ENCODE results near the gene ATG9A. TPM values are rescaled to one million over a fixed set of nuclear protein-coding genes. Genes with fewer than 3 reads are reported as not detected.

The ATG9A gene
- total RNA-seq, 1 experiment from 2014 or later = 46.4 TPM

DNA sequence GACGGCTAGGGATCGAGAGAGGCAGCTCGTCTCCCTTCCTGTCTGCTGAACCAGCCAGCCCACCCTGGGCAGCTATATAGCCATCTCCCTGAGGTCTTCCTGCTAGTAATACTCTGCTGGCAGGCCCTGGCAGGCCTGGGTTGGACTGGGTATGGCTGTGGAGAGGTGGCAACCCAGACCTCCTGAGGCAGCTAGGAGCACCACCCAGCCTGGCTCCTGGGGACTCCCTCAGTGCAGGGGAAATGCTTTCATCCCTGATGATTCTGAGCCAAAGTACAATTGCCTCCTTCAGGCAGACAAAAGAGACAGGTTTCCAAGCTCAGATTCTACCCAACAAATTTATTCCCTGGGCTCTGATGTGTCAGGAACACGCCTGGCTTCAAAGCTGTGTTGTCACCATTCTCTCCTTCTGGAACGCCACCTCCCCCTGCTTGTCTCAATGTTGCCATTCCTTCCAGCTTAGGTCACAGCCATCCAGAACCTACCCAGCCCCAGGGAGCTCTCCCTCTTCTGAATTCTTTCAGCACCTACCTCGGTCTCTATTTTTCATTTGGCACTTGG is 45.0 kb upstream of the ATG9A start:
- Histone ChIP-seq H3K23me2 (ENCODE audit: insufficient read length, low read depth, low read length, poor library complexity, severe bottlenecking) (peaks cover 4% of the 10 kb centered on the region), H3K4ac (ENCODE audit: low read depth, low read length) (no peak overlapping the region), H3K56ac (ENCODE audit: insufficient read length, low read depth, low read length) (no peak overlapping the region), H3K79me2 (ENCODE audit: insufficient read depth, low read length) (no peaks in the 10 kb centered on the region), H2AFZ (ENCODE audit: low read length) (no peak overlapping the region), H2BK12ac (ENCODE audit: insufficient read length, low read depth, low read length) (no peak overlapping the region), H4K5ac (ENCODE audit: insufficient read length, low read depth, low read length) (no peak overlapping the region), H3K4me1 (ENCODE audit: insufficient read depth, low read length) (peaks cover 4% of the 10 kb centered on the region; the same call in 1 of the 2 replicates), H3K9me3 (ENCODE audit: control insufficient read depth, low read depth, low read length) (no peaks in the 10 kb centered on the region), H4K91ac (ENCODE audit: insufficient read length, low read depth, low read length) (no peak overlapping the region), H2BK20ac (ENCODE audit: low read depth, low read length, poor library complexity, severe bottlenecking) (no peak overlapping the region), H3K4me2 (ENCODE audit: insufficient read depth, insufficient read length, low read length) (peak overlapping the region; percentile 17), H4K20me1 (ENCODE audit: control insufficient read depth, insufficient read depth, insufficient read length) (no peaks in the 10 kb centered on the region), H2BK15ac (ENCODE audit: low read depth, low read length) (no peak overlapping the region), H2AK5ac (ENCODE audit: insufficient read length, low read length) (no peak overlapping the region), H3K23ac (ENCODE audit: insufficient read length, low read depth, low read length) (no peak overlapping the region), H3K27ac (ENCODE audit: insufficient read length, low read depth, low read length) (no peak overlapping the region), H2BK5ac (ENCODE audit: insufficient read length, low read length) (no peak overlapping the region), H3K14ac (ENCODE audit: insufficient read depth, low read length) (peak overlapping the region; percentile 31; the same call in 1 of the 2 replicates), H3T11ph (ENCODE audit: low read length) (no peak overlapping the region), H3K27me3 (ENCODE audit: insufficient read depth, low read length) (no peaks in the 10 kb centered on the region), H4K8ac (replicated peaks; ENCODE audit: insufficient read length, low read depth, low read length) (no peak overlapping the region), H2BK120ac (ENCODE audit: low read depth, low read length, poor library complexity, severe bottlenecking) (no peak overlapping the region), H3K79me1 (ENCODE audit: insufficient read depth, low read depth, low read length, poor library complexity, severe bottlenecking) (no peaks in the 10 kb centered on the region), H3K18ac (ENCODE audit: insufficient read length, low read depth, low read length) (no peak overlapping the region), H3K9ac (ENCODE audit: extremely low read depth, insufficient read length, low read length) (no peak overlapping the region)
- Mint-ChIP-seq H3K9me3 (no peaks in the 10 kb centered on the region), H3K27me3 (ENCODE audit: low read depth) (peaks cover 25% of the 10 kb centered on the region), H3K4me3 (peak overlapping the region in 1 of 2 experiments; percentile 44; a peak in 1 of 5 replicates), H3K4me1 (peaks cover 29 to 33% of the 10 kb centered on the region in 2 experiments), H3K36me3 (ENCODE audit: insufficient read depth in 1 of 3, low read depth in 3 of 3) (no peaks in the 10 kb centered on the region), H3K27ac (peak overlapping the region in 1 of 3 experiments; percentile 58; a peak in 1 of 7 replicates)
- no CpG with 5 or more reads among the region's 6 CpGs for WGBS (ENCODE audit: extremely low coverage, insufficient read length, low lambda C conversion rate)
- TF ChIP-seq, protein P1, sequence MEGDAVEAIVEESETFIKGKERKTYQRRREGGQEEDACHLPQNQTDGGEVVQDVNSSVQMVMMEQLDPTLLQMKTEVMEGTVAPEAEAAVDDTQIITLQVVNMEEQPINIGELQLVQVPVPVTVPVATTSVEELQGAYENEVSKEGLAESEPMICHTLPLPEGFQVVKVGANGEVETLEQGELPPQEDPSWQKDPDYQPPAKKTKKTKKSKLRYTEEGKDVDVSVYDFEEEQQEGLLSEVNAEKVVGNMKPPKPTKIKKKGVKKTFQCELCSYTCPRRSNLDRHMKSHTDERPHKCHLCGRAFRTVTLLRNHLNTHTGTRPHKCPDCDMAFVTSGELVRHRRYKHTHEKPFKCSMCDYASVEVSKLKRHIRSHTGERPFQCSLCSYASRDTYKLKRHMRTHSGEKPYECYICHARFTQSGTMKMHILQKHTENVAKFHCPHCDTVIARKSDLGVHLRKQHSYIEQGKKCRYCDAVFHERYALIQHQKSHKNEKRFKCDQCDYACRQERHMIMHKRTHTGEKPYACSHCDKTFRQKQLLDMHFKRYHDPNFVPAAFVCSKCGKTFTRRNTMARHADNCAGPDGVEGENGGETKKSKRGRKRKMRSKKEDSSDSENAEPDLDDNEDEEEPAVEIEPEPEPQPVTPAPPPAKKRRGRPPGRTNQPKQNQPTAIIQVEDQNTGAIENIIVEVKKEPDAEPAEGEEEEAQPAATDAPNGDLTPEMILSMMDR (conservative IDR thresholded peaks at IDR 0.05) = no peak
- DNase-seq = peak; percentile 70

All from H9 (cell line).